SK-N-DZ (cell line): ENCODE measurements around the gene LRBA.
A peak's percentile ranks its signal among the peaks of the same experiment; 100 is the strongest.
"Not testable (repeated sequence)": the region's sequence is repeated elsewhere in the genome, so short reads cannot be mapped to it uniquely, and the experiment has no call there.

ENCODE experiments used
- DNase-seq: peaks from one replicate; pipeline ENCODE4 v3.0.0-alpha.2; 2015; ENCODE audit warnings: low spot score

Gene LRBA

DNA sequence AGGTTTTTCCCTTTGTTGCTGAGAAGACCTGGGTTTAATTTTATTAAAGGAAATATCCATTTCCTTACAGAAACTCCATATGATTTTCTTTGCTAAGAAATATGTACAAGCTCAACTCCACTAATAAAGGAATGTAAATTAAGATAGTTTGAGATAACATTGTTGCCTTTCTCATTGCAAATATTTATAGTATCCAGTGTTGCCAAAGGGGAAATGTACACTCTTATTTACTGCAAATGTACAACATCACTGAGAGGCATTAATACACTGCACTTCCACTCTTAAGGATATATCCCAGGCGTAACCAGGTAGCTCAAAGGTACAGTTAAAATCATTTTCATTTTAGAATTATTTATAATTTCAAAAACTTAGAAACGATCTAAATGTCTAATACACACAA is 7.5 kb upstream of the LRBA start:
- no peak for DNase-seq

DNA sequence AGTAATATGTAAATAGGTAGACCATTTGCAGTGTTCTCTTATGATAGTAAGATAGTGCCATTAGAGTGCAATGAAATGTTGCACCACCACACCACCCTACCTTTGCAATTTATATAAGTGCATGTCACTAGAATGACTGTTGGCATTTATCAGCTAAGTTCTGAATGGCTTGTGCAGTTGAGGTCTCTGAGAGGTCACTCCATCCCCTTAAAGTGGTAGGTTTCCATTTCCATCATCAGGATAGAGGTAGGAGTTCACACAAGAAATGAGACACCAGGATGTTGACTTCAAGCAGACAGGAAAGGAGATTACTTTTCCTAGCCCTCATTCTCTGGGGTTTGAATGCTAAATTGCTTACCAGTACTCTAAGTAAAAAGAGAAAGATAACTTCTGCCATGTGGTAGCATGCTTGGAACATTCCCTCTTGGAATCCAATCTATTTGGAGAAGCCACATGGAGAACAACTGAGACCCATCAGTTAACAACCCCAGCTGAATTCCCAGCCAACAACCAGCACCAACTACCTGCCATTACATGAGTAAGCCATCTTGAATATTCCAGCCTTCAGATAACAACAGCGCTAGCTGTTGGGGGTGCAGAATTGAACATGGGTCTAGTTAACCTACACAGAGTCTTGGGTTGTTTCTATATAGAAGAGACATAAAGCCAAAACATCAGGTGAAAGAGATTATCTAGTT is 6.7 kb upstream of the LRBA start:
- DNase-seq = no peak

DNA sequence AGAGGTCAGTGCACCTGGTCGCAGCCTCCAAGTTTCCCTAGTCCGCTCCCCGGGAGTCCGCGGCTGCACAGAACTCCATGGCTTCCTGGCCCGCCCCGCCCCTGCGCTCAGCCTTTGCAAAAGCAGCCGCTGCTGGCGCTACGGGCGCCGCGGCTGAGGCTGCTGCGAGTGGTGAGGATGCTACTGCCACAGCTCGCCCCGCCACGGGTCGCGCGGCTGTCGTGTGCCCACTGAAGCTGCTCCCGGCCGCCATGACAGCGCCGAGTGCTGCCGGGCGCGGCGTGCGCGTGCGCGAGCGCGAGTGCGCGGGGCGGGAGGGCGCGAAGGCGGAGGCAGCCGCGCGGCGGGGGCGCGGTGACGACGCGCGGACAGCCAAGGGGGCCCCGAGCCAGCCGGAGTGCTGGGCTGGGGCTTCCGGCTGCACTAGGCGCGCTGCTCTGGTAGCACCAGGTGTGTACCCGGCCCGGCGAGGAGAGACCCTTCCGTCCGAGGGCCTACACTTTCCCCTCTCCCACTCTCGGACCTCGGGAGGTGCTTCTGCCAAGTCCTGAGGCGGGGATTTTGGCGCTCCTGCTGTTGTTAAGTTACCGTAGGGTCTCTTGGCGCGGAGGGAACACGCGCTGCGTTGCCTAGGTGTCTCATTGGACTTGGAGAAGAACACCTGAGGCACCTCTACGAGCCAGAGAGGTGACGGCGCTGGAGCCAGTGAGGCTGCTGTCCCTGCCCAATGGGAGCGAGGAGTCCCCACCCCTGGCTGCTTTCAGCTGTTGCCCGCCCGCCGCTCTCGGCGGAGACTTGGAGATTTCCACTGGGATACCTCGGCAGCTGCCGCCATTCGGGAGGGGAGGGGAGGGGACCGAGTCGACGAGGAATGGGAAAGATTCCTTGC is 619 bp upstream of the LRBA start:
- DNase-seq = peak; percentile 74

DNA sequence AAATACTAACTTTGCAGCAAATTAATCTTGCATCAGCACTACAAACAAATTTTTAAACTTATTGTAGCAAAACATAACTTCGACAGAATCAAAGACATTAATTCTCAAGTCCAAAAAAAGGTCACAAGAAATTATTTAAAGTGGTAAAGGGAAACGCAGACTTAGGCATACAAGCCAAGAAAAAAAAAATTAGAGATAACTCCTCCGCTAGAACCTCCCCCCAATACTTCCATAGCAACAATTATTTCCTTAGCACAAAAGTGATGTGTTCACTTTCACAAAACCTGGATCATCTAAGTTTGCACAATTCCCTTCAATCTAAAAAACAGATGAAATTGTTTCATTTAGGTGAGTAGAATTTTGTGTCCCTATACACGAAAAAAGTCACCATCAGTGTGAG is 1.1 kb downstream of the LRBA start:
- no peak for DNase-seq

DNA sequence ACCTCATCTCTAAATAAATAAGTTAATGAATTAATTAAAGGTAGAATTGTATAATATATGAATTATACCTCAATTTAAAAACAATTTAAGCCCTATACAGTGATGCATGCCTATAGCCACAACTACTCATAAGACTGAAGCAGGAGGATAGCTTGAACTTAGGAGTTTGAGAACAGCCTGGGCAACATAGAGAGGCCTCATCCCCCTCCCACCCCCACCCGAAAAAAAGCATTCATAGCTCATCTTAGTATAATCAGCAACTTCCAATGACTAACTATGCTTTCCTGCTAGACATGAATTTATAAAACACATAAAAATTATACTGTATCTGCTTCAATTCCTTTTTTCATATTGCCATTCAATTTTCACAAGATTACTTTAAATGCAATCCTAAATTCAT is 1.6 kb downstream of the LRBA start:
- no peak for DNase-seq

DNA sequence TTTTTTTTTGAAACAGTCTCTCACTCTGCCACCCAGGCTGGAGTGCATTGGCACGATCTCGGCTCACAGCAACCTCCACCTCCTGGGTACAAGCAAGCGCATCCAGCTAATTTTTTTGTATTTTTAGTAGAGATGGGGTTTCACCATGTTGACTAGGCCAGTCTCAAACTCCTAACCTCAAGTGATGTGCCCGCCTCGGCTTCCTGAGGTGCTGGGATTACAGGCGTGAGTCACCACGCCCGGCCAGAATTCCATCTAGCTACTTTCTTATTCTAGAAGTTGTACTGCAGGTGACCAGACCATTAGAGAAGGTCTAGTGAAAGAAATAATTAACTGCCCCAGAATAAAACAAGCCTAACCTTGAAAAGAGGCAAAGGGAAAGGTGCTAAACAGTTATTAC is 2.3 kb downstream of the LRBA start:
- DNase-seq = no peak

DNA sequence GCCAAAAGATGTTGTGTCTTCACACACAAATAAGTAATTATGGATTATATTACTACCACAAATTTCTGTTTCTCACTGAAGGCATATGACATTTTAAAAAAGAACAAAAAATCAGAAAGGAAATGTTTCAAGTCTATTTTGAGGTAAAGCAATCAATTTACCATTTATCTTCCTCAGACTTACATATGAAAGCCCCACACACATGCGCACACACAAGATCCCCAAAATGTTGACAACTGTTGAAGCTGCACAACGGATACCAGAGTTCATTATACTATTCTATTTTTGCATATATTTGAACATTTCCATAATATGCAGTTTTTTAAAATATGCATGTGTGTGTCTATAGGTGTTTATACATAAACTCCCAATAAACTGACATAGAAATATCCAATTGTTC is 2.7 kb downstream of the LRBA start:
- no peak for DNase-seq

DNA sequence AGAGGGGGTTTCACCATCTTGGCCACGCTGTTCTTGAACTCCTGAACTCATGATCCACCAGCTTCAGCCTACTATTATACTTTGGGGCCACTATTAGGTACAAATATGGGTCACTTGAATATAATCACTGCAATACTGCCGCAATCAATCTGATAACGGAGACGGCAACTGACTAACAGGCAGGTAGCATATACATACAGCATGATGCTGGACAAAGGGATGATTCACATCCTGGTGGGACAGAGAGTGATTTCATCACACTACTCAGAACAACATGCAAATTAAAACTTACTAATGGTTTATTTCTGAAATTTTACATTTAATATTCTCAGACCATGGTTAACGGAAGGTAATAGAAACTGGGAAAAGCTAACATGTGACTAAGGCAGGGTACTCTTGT is 10.9 kb downstream of the LRBA start:
- no peak for DNase-seq

DNA sequence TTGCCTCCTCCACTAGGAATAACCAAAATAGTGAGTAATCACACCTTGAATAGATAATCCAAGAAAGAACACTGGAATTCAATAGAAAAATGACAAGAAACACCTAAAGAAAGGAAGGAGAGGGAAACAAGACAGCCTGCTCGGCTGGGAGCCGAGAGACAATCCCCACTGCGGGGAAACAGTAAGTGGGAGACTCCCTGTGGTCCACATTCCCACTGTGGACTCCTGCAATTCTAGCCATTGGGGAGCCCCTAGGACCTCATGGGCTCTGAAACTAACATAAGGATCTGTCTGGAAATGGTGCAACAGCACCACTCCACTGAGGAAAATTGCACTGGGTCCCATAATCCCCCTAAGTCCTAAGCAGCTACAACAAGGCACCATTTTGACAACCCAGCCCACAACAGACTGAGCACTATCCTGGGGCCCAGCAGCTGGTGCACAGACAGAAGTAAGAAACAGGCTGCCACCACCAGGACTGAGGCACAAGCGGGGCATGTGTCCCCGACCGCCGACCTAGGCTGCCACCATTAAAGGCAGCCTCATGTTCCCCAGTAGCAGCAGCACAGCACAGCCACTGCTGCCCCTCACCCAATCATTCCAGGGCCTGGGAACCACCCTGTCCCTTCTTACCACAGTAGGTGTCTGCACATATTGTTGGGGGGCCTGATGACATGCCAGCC is 14.2 kb downstream of the LRBA start:
- no peak for DNase-seq

DNA sequence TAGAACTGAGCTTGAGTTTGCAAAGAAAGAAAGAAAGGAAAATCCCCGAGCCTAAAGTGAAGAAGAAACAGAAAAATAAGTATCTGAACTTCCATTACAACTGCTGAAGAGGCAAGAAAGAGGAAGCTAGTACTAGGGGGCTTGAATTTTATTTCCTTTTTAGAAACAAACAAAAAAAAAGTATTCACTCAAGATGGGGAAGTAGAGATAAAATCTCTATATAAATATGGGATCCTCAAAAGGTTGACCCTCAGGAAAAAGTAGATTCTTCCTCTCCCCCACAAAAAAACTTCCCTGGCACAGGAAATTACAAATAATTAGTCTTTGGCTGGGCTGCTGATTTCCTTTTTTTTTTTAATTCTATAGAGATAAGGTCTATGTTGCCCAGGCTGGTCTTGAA is 16.0 kb downstream of the LRBA start:
- DNase-seq = no peak

DNA sequence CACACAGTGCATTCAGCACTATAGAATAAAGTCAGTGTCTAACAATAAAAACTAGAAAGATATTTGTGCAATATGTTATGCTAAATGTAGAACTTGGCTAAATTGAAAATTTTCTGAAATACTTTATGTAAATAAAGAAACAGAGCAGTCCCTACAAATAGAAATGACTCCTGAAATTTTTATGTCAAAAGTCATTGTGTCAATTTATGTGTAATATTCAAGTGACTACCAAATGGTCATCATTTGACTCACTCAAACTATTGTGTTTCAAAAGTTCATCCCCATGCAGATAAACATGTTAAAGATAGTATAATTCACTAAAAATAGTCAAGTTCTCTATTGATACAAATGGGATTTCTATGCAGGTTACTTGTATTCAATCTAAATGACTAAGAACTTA is 17.9 kb downstream of the LRBA start:
- DNase-seq = no peak

DNA sequence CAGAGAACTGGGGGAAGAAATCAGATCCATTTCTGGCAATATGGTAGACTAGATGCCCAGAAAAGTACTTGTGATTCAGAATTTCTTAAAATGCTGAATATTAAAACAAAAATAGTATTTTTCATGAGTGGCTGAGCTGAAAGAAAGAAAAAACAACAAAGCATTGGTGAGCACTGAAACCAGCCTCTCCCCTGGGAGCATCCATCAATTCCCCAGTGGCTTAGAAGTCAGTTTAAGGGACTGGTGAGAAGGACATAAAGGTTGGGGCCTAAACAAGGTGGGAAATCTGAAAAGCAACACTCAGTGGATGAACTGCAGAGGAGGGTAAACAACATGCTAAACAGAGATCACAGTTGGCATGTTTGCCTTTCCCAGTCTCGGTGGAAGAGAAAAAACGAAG is 20.4 kb downstream of the LRBA start:
- DNase-seq = no peak

DNA sequence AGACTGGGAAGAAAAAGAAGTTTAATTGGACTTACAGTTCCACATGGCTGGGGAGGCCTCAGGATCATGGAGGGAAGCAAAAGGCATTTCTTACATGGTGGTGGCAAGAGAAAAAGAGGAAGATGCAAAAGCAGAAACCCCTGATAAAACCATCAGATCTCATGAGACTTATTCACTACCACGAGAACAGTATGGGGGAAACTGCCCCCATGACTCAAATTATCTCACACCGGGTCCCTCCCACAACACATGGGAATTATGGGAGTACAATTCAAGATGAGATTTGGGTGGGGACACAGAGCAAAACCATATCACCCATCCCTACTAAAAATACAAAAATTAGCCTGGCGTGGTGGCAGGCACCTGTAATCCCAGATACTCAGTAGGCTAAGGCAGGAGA is 21.5 kb downstream of the LRBA start:
- not testable (repeated sequence) for DNase-seq

DNA sequence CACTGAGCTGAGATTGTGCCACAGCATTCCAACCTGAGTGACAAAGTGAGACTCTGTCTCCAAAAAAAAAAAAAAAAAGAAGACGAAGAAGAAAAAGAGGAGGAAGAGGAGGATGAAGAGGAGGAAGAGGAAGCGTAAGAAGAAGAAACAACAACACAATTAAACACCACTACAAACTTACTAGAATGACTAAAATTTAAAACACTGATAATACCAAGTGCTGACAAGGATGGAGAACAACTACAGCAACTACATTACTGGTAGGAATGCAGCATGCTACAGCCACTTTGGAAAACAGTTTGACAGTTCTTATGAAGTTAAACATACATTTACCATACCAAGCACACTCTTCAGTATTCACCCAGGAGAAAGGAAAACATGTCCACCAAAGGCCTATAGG is 24.1 kb downstream of the LRBA start:
- no peak for DNase-seq

DNA sequence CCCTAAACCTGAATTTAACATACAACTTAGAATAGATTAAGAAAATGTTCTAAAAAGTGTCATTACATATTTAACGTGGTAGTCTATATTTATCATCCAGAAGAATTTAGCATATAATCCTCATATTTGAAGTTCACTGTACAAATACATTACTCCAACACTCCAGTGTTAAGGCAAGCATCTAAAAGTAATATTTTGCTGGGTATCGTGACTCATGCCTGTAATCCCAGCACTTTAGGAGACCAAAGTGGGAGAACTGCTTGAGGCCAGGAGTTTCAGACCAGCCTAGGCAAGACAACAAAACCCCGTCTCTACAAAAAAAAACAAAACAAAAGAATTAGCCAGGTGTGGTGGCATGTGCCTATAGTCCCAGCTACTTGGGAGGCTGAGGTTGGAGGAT is 24.8 kb downstream of the LRBA start:
- DNase-seq = no peak

DNA sequence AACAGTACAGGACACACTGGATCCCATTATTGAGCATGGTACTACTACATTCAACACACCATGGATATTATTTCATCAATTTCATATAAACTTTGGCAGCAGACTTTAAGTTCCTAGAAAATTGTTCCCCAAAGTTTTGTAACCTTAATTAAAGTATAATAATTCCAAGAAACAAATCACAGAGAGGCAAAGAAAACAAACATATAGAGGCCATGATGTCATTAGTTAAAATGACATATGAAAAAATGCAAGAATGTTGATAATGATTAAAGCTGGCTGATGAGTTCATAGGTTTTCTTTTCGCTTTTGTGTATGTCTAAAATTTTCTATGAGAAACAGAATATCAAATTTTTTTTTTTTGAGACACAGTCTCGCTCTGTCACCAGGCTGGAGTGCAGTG is 26.8 kb downstream of the LRBA start:
- no peak for DNase-seq

DNA sequence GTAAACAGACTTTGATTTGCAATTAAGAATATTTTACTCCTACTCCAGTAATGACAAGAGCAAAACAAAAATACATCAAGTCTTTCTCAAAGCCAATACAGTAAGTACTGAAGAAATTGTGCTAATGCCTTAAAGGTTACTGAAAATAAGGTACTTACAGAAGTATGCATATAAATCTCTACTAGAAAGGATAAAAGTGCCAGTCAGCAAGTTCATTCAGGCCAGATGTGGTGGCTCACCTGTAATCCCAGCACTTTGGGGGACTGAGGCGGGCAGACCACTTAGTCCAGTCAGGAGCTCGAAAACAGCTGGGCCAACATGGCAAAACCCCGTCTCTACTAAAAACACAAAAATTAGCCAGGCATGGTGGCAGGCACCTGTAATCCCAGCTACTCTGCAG is 27.9 kb downstream of the LRBA start:
- no peak for DNase-seq

DNA sequence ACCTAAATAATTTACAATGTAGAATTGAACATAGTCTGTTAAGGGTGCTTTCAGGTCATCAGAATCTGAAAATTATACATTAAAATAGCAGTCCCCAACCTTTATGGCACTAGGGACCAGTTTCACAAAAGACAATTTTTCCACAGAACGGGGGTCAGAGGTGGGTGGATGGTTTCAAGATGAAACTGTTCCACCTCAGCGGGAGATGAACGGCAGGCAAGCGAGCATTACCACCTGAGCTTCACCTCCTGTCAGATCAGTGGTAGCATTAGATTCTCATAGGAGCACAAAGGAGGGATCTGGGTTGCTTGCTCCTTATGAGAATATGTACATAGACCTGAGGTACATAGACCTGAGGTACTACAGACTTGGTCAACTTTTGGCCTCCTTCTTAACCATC is 29.0 kb downstream of the LRBA start:
- no peak for DNase-seq

DNA sequence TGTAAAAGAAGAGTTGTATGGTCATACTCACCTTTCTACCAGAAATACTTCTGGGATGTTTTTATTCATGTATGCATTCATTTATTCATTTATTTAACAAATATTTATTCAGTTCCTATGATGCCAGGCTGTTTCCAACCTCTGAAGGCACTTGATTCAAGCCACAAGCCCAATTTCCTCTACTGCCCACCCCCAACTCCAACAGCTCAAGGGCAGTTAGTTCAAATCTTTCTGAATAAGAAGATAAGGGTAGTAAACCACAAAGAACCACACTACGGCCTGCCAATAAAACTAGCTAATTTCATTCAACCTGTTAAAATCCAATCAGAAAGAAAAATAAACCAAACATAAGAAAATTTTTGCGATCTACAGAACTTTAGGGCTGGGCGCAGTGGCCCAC is 31.2 kb downstream of the LRBA start:
- DNase-seq = no peak

DNA sequence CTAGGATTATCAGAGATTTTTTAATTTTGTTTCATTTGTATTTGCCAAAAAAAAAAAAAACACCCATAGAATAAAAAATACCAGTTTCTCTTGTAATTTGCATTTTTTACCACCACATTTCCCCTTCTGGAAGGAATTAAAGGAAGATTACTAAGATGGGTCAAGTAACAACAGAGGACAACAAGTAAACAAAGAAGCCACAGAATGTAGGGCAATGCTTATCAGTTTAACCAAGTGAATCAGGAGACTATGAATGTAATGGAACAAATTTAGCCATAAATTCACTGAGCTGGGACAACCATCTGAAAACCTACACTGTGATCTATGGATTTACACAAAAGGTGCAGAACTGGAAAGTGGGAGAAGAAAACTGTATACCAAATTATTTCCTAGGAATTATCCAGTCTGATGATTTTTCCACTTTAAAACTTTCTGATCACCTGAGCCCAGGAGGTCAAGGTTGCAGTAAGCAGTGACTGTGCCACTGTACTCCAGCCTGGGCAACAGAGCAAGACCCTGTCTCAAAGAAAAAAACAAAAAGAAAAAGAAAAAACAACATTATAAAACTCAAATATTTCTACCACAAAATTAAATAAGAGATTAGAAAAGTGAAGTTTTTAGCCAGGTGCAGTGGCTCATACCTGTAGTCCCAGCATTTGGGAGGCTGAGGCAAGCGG is 32.4 kb downstream of the LRBA start:
- DNase-seq = no peak

DNA sequence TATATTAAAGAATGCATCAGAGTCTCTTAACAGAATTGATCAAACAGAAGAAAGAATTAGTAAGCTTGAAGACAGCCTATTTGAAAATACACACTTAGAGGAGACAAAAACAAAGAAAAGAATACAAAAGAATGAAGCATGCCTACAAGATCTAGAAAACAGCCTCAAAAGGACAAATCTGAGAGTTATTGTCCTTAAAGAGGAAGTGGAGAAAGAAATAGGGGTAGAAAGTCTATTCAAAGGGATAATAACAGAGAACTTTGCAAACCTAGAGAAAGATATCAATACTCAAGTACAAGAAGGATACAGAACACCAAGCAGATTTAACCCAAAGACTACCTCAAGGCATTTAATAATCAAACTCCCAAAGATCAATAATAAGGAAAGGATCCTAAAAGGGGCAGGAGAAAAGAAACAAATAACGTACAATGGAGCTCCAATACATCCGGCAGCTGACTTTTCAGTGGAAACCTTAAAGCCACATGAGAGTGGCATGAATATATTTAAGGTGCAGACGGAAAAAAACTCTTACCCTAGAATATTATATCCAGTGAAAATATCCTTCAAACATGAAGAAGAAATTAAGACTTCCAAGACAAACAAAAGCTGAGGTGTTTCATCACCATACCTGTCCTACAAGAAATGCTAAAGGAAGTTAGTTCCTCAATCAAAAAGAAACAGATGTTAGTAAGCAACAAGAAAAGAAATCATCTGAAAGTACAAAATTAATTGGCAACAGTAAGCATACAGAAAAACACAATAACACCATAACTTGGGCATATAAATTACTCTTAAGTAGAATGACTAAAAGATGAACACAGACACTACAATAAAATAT is 36.1 kb downstream of the LRBA start:
- no peak for DNase-seq
